Thymus (tissue), 11 donors: ENCODE results near the gene ZC3H7A. TPM values are rescaled to one million over a fixed set of nuclear protein-coding genes. Genes with fewer than 3 reads are reported as not detected.
"Not testable (repeated sequence)": the region's sequence is repeated elsewhere in the genome, so short reads cannot be mapped to it uniquely, and the experiment has no call there.

Source experiments
- DNase-seq, 9 donors: peaks; one replicate each; pipeline ENCODE4 v3.0.0-alpha.2; 2013; ENCODE audit warnings: low spot score in 9 of 9, low read depth in 6 of 9, missing footprints in 1 of 9
- H3K27ac ChIP-seq, 2 donors: one replicate each; pipeline ENCODE4 v1.5.1; 2013; ENCODE audit warnings: control low read depth in 1 of 2, low read depth in 1 of 2, low read length in 1 of 2, mild to moderate bottlenecking in 1 of 2, moderate library complexity in 1 of 2
- H3K27me3 ChIP-seq, 2 donors: one replicate each; pipeline ENCODE4 v1.5.1; 2013; ENCODE audit warnings: low read length in 1 of 2; ENCODE audit not compliant: control insufficient read depth in 2 of 2, insufficient read depth in 1 of 2
- H3K36me3 ChIP-seq, 2 donors: one replicate each; pipeline ENCODE4 v1.5.1; 2013; ENCODE audit warnings: low read length in 1 of 2, mild to moderate bottlenecking in 1 of 2, moderate library complexity in 1 of 2; ENCODE audit not compliant: control insufficient read depth in 2 of 2, insufficient read depth in 2 of 2
- H3K4me1 ChIP-seq, 2 donors: one replicate each; pipeline ENCODE4 v1.5.1; 2013; ENCODE audit warnings: low read length in 2 of 2; ENCODE audit not compliant: control insufficient read depth in 2 of 2, insufficient read depth in 2 of 2
- H3K4me3 ChIP-seq, 2 donors: one replicate each; pipeline ENCODE4 v1.5.1; 2013; ENCODE audit warnings: low read length in 2 of 2, control low read depth in 1 of 2, mild to moderate bottlenecking in 1 of 2
- H3K9me3 ChIP-seq, 2 donors: one replicate each; pipeline ENCODE4 v1.5.1; 2013; ENCODE audit warnings: low read length in 1 of 2, mild to moderate bottlenecking in 1 of 2; ENCODE audit not compliant: control insufficient read depth in 2 of 2, insufficient read depth in 1 of 2
- WGBS: extraction: QIAGEN DNeasy Blood & Tissue Kit; methylation state at CpG from one replicate; pipeline ENCODE4 v1.1.7; 2013; 5-methylcytosine and 5-hydroxymethylcytosine counted together
- polyA plus RNA-seq: library from polyadenylated mRNA; stranded (reverse); fragments of 200-250 nt; gene quantifications from one replicate; pipeline ENCODE4 v1.2.3, GENCODE V29; 2013
- total RNA-seq: library from RNA; stranded (reverse); fragments of 120-200 nt; gene quantifications from one replicate; pipeline ENCODE4 v1.2.4, GENCODE V29; 2013
- donor health status: healthy.

ZC3H7A gene
- total and polyA plus RNA-seq, 2 donors = 33.7 to 69.4 TPM

GRCh38 chr16:11833951-11834695, 37.1 kb upstream of the ZC3H7A start:
- H3K9me3 ChIP-seq = no peaks in the 10 kb centered on the region
- no peaks in the 10 kb centered on the region for H3K4me1 ChIP-seq
- peaks cover 28 to 35% of the 10 kb centered on the region in 2 donors for H3K36me3 ChIP-seq
- no peak overlapping the region for H3K4me3 ChIP-seq
- H3K27ac ChIP-seq = no peak overlapping the region
- no peaks in the 10 kb centered on the region for H3K27me3 ChIP-seq
- 92% methylated on average over 6 of the region's 6 CpGs for WGBS
- DNase-seq = no peak

- Histone ChIP-seq H3K4me1 (no peaks in the 10 kb centered on the region), H3K36me3 (no peaks in the 10 kb centered on the region), H3K4me3 (no peak overlapping the region), H3K27ac (no peak overlapping the region), H3K9me3 (no peaks in the 10 kb centered on the region), H3K27me3 (no peaks in the 10 kb centered on the region)
- no peak for DNase-seq
- 86% methylated on average over 5 of the region's 5 CpGs for WGBS
Observed at GRCh38 chr16:11828696-11829095, 31.6 kb upstream of the ZC3H7A start.

GRCh38 chr16:11825520-11826165, 28.6 kb upstream of the ZC3H7A start:
- H3K27me3 ChIP-seq, H3K4me3 ChIP-seq, H3K36me3 ChIP-seq, H3K9me3 ChIP-seq, DNase-seq, H3K27ac ChIP-seq, H3K4me1 ChIP-seq: not testable (repeated sequence)
- WGBS = 94% methylated on average over 13 of the region's 13 CpGs

GRCh38 chr16:11824362-11824761, 27.3 kb upstream of the ZC3H7A start:
- no peaks in the 10 kb centered on the region for H3K9me3 ChIP-seq
- H3K4me1 ChIP-seq = no peaks in the 10 kb centered on the region
- no peak overlapping the region for H3K27ac ChIP-seq
- no peaks in the 10 kb centered on the region for H3K36me3 ChIP-seq
- H3K4me3 ChIP-seq = no peak overlapping the region
- WGBS = 91% methylated on average over 5 of the region's 5 CpGs
- H3K27me3 ChIP-seq = no peaks in the 10 kb centered on the region
- DNase-seq = peak in 1 of 9 donors; percentile 3

GRCh38 chr16:11823645-11824044, 26.6 kb upstream of the ZC3H7A start:
- not testable (repeated sequence) for H3K4me3 ChIP-seq, DNase-seq, H3K36me3 ChIP-seq, H3K4me1 ChIP-seq, H3K27me3 ChIP-seq, H3K9me3 ChIP-seq, H3K27ac ChIP-seq
- 98% methylated on average over 5 of the region's 5 CpGs for WGBS

- no peaks in the 10 kb centered on the region for H3K27me3 ChIP-seq
- no peaks in the 10 kb centered on the region for H3K36me3 ChIP-seq
- WGBS = 53% methylated on average over 10 of the region's 10 CpGs
- H3K4me1 ChIP-seq = no peaks in the 10 kb centered on the region
- DNase-seq = no peak
- no peaks in the 10 kb centered on the region for H3K9me3 ChIP-seq
- H3K27ac ChIP-seq = no peak overlapping the region
- no peak overlapping the region for H3K4me3 ChIP-seq
Observed at GRCh38 chr16:11819798-11820197, 22.7 kb upstream of the ZC3H7A start.

GRCh38 chr16:11818970-11819369, 21.9 kb upstream of the ZC3H7A start:
- not testable (repeated sequence) for DNase-seq, H3K4me1 ChIP-seq, H3K36me3 ChIP-seq, H3K27ac ChIP-seq, H3K4me3 ChIP-seq, H3K9me3 ChIP-seq, H3K27me3 ChIP-seq
- 97% methylated on average over 13 of the region's 13 CpGs for WGBS

- no peak overlapping the region for H3K27ac ChIP-seq
- 98% methylated on average over 5 of the region's 5 CpGs for WGBS
- no peak for DNase-seq
Observed at GRCh38 chr16:11816123-11816522, 19.1 kb upstream of the ZC3H7A start.

GRCh38 chr16:11814800-11815199, 17.7 kb upstream of the ZC3H7A start:
- not testable (repeated sequence) for H3K9me3 ChIP-seq, H3K27ac ChIP-seq, H3K4me3 ChIP-seq, DNase-seq, H3K36me3 ChIP-seq, H3K4me1 ChIP-seq, H3K27me3 ChIP-seq
- 94% methylated on average over 4 of the region's 4 CpGs for WGBS

More at GRCh38 chr16:11816123-11816522, 19.1 kb upstream of the ZC3H7A start:
- H3K27me3 ChIP-seq = no peaks in the 10 kb centered on the region
- H3K9me3 ChIP-seq = no peaks in the 10 kb centered on the region
- H3K4me3 ChIP-seq = no peak overlapping the region
- no peaks in the 10 kb centered on the region for H3K4me1 ChIP-seq
- no peaks in the 10 kb centered on the region for H3K36me3 ChIP-seq
